ENCODE results near the gene CCP110. TPM values are rescaled to one million over a fixed set of nuclear protein-coding genes. Genes with fewer than 3 reads are reported as not detected.

The CCP110 gene
- total RNA-seq, 1 donor from 2014 or later, result 7.0 TPM

- H3K9me3 Mint-ChIP-seq (ENCODE audit: low read depth), result no peaks in the 10 kb centered on the region
- TF ChIP-seq CTCF (IDR thresholded peaks at IDR 0.05), result no peak
- H3K4me1 Mint-ChIP-seq (ENCODE audit: low read depth), result no peaks in the 10 kb centered on the region
- no peak for DNase-seq (ENCODE audit: low spot score)
- no peak overlapping the region for H3K4me3 Mint-ChIP-seq (ENCODE audit: unreplicated experiment)
- H3K27ac Mint-ChIP-seq (ENCODE audit: unreplicated experiment), result no peak overlapping the region
- H3K27me3 Mint-ChIP-seq (ENCODE audit: low read depth), result peaks cover 11% of the 10 kb centered on the region
- H3K36me3 Mint-ChIP-seq (ENCODE audit: low read depth), result no peaks in the 10 kb centered on the region
Observed at GRCh38 chr16:19481769-19482168, 42.0 kb upstream of the CCP110 start.

DNA sequence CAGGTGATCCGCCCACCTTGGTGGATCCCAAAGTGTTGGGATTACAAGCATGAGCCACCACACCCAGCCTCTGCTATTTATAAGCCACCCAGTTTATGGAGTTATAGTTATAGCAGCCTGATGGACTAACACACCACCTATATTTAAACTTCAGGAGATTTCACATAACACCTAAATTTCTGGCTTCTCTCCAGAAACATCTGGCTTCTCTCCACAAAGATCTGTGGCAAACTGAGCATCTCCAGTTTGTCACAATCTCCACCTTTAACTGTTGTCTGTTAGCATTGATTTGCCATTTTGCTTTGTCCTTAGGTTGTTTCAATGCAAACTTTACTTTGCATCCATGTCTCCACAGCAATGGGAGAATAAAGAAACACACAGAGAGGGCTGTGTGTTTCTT, 41.5 kb upstream of the CCP110 start:
- H3K9me3 Mint-ChIP-seq (ENCODE audit: low read depth), result no peaks in the 10 kb centered on the region
- no peak overlapping the region for H3K27ac Mint-ChIP-seq (ENCODE audit: unreplicated experiment)
- H3K4me3 Mint-ChIP-seq (ENCODE audit: unreplicated experiment), result no peak overlapping the region
- H3K27me3 Mint-ChIP-seq (ENCODE audit: low read depth), result peaks cover 11% of the 10 kb centered on the region
- no peaks in the 10 kb centered on the region for H3K36me3 Mint-ChIP-seq (ENCODE audit: low read depth)
- no peak for DNase-seq (ENCODE audit: low spot score)
- TF ChIP-seq CTCF (IDR thresholded peaks at IDR 0.05), result no peak
- H3K4me1 Mint-ChIP-seq (ENCODE audit: low read depth), result no peaks in the 10 kb centered on the region

DNA sequence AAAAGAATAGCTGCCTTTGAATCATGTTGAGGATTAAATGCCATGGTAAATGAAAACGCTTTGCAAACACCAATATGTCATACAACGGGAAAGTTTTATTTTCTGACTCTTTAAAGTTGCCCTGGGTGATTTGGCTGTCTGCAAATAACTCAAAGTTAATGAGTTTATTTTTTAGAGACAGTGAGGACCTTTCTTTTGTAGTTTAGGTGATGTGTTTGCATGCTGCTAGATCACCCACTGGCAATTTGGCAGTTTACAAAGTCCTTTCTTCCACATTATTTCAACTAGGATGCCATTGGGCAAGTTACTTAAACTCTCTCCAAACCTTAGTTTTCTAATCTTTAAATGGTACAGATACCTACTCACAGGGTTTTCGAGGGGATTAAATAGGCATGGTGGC, 39.6 kb upstream of the CCP110 start:
- Mint-ChIP-seq H3K4me3 (ENCODE audit: unreplicated experiment) (no peak overlapping the region), H3K9me3 (ENCODE audit: low read depth) (no peaks in the 10 kb centered on the region), H3K27me3 (ENCODE audit: low read depth) (peaks cover 15% of the 10 kb centered on the region), H3K27ac (ENCODE audit: unreplicated experiment) (no peak overlapping the region), H3K36me3 (ENCODE audit: low read depth) (no peaks in the 10 kb centered on the region), H3K4me1 (ENCODE audit: low read depth) (no peaks in the 10 kb centered on the region)
- DNase-seq (ENCODE audit: low spot score), result no peak
- no peak for TF ChIP-seq CTCF (IDR thresholded peaks at IDR 0.05)

- DNase-seq (ENCODE audit: low spot score), result no peak
- Mint-ChIP-seq H3K4me1 (ENCODE audit: low read depth) (no peaks in the 10 kb centered on the region), H3K36me3 (ENCODE audit: low read depth) (no peaks in the 10 kb centered on the region), H3K4me3 (ENCODE audit: unreplicated experiment) (no peak overlapping the region), H3K27me3 (ENCODE audit: low read depth) (peaks cover 15% of the 10 kb centered on the region), H3K27ac (ENCODE audit: unreplicated experiment) (no peak overlapping the region), H3K9me3 (ENCODE audit: low read depth) (no peaks in the 10 kb centered on the region)
- TF ChIP-seq CTCF (IDR thresholded peaks at IDR 0.05), result no peak
Observed at GRCh38 chr16:19485611-19486010, 38.1 kb upstream of the CCP110 start.

DNA sequence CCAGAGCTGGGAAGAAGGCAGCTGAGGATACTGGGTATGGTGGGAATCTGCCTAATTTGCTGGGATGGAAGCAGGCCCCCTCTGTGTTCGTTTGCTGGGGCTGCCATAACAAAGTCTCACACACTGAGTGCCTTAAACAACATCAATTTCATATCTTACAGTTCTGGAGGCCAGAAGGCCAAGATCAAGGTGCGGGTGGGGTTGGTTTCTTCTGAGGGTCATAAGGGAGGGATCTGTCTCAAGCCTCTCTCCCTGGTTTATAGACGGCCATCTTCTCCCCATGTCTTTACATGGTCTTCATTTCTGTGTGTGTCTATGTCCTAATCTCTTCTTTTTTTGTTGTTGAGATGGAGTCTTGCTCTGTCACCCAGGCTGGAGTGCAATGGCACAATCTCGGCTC, 37.7 kb upstream of the CCP110 start:
- H3K4me1 Mint-ChIP-seq (ENCODE audit: low read depth), result no peaks in the 10 kb centered on the region
- H3K27ac Mint-ChIP-seq (ENCODE audit: unreplicated experiment), result no peak overlapping the region
- peaks cover 15% of the 10 kb centered on the region for H3K27me3 Mint-ChIP-seq (ENCODE audit: low read depth)
- TF ChIP-seq CTCF (IDR thresholded peaks at IDR 0.05), result no peak
- no peaks in the 10 kb centered on the region for H3K36me3 Mint-ChIP-seq (ENCODE audit: low read depth)
- no peak for DNase-seq (ENCODE audit: low spot score)
- no peak overlapping the region for H3K4me3 Mint-ChIP-seq (ENCODE audit: unreplicated experiment)
- no peaks in the 10 kb centered on the region for H3K9me3 Mint-ChIP-seq (ENCODE audit: low read depth)
